GM12864 (cell line): ENCODE measurements around the gene TIMM22.

Experiments used
- DNase-seq: peaks from one replicate; pipeline ENCODE4 v3.0.0-alpha.2; 2011; ENCODE audit warnings: low read depth
- H3K4me3 ChIP-seq: 2 replicates; pipeline ENCODE4 v1.5.1; 2011; ENCODE audit warnings: mild to moderate bottlenecking, low read depth, low read length, control low read depth
- TF ChIP-seq, protein P1 (sequence below): IDR thresholded peaks from 2 replicates; pipeline ENCODE4 v1.5.1; 2011; ENCODE audit warnings: low read depth, mild to moderate bottlenecking, moderate library complexity, low read length, control low read depth, inconsistent platforms; ENCODE audit errors: missing control alignments

Gene TIMM22

DNA sequence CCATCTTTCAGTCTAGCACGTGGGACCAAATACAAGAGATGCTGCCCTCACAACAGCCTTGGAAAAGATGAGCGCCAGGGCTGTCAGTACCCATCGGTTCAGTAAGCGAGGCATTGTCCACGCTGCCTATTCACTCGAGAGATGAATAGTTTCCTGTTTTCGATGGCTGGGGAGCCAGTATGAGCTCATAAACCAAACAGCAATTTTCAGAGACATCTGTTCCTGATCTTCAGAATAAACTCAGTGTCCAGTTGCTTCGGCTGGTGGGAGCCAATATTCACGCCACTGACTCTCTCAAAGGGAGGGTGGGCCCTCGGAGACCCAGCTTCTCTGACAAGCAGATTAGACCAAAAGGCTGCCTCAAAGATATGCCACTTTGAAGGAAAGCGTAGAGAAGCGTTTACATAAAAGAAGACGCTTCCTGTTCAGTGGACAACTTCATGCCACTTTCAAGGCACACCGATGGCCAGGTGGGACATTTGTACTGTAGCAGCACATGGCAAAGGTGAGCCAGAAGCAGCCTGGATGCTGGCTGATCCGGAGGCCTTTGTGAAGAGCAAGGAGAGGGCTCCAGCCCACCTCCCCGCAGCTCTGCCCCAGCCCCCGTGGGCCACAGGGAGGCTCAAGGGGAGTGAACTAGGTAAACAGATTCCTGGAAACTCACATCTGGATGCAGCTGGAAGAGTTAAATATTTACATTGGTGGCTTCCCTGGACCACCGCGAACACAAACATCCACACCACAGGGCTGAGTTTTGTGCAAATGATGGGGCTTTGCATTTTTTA is 6.0 kb downstream of the TIMM22 start:
- H3K4me3 ChIP-seq, result no peak overlapping the region
- TF ChIP-seq, protein P1, sequence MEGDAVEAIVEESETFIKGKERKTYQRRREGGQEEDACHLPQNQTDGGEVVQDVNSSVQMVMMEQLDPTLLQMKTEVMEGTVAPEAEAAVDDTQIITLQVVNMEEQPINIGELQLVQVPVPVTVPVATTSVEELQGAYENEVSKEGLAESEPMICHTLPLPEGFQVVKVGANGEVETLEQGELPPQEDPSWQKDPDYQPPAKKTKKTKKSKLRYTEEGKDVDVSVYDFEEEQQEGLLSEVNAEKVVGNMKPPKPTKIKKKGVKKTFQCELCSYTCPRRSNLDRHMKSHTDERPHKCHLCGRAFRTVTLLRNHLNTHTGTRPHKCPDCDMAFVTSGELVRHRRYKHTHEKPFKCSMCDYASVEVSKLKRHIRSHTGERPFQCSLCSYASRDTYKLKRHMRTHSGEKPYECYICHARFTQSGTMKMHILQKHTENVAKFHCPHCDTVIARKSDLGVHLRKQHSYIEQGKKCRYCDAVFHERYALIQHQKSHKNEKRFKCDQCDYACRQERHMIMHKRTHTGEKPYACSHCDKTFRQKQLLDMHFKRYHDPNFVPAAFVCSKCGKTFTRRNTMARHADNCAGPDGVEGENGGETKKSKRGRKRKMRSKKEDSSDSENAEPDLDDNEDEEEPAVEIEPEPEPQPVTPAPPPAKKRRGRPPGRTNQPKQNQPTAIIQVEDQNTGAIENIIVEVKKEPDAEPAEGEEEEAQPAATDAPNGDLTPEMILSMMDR, result no peak
- DNase-seq, result no peak

DNA sequence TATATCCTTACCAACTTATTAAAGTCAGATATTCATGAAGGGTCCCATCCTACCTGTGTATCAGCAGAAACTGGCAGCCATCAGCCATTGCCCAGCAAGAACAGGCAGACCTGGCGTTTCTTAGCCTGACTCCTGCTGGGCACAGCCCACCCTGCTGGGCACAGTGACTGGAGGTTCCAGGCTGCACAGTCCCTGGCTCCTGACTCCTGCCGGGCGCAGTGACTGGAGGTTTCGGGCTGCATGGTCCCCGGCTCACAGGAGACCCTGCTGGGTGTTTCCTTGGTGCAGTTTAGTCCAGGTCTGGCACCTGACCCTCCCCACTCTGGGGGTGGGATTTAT is 6.7 kb downstream of the TIMM22 start:
- no peak for DNase-seq
- TF ChIP-seq, protein P1, result no peak

DNA sequence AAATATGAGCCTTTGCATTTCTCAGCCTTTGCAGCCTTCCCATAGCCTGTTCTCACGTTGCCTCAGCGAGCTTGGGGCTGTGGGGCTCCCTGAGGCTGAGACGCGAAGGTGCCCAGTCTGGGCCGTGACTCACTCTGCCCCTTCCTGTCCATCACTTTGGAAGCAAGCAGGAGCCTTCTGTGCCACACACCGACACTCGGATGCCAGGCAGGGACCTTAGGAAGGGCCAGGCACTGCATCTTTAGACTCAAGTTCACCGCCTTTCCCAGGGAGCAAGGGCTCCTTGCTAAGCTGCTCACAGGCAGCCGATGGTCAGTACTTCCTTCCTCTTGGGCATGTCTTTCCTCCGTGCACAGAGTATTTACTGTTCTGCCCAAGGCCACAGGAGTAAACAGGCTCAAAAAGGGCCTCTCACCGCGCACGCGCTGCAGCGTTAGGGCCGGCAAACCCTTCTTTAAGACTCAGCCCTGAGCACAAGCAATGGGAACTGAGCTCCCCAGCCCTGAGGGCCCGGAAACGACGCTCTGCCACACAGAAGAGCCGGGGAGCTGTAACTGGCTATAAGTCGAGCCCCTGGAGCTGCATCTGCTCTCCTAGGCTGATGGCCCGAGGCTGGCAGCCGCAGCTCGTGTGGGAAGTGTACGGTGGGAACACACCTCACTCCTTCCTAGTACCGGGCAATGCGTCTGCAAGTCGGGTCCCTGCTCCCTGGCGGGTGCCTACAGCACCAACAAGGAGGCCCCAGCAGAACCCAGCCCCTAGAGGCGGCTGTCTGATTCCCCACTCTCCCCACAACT is 7.2 kb downstream of the TIMM22 start:
- TF ChIP-seq, protein P1, result no peak
- DNase-seq, result no peak
- no peak overlapping the region for H3K4me3 ChIP-seq

More for the DNA sequence above, 6.7 kb downstream of the TIMM22 start:
- H3K4me3 ChIP-seq, result no peak overlapping the region

DNA sequence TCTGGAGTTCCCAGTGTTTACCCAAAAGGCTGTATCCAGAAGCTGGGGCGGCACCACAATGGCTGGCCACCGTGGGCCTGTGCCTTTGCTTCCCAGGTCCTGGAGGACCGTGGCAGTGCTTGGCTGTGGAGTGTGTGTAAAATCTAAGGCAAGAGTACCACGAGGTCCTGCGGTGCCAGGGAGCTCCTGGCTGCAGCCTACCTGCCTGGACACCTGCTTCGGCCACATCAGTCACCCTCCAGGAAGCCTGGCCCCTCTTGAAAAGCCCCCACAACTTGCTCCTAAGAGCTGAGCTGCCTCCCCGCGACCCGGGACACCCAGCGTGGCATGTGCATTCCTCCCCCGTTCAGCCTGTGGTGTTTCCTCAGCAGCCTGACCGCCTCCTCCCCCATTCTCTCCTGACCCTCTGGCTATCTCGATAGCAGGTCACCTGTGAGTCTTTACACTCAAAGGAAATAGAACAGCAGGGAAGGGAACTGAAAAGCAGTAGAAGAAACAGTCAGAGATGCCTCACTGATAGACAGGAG is 7.9 kb downstream of the TIMM22 start:
- TF ChIP-seq, protein P1, result no peak
- H3K4me3 ChIP-seq, result no peak overlapping the region
- DNase-seq, result no peak

DNA sequence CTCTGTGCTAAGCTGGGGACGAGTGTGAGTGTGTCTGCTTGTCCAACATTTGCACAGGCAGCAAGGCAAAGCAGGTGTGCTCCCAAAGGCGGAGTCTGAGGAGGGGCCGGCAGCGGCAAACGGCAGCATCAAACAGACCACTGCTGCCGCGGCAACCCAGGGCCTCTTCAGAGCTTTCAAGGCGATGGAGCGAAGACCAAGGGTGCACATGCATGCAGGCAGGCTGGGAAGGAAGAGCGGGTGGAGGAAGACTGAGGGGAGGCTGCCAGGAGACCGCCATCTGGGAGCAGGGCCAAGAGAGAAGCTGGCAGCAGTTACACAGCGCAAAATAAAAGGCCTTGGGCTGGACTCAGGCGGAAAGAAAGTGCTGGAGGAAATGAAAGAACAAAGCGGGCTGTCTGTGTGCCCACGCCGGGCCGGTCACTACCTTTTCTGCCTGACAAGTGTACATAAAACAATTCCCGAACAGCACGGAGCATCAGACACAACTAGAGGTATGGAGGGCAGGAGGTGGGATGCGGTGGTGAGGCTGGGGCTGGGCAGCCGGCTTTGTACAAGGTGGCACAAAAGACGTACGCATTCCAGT is 8.5 kb downstream of the TIMM22 start:
- TF ChIP-seq, protein P1, result no peak
- H3K4me3 ChIP-seq, result no peak overlapping the region
- no peak for DNase-seq

DNA sequence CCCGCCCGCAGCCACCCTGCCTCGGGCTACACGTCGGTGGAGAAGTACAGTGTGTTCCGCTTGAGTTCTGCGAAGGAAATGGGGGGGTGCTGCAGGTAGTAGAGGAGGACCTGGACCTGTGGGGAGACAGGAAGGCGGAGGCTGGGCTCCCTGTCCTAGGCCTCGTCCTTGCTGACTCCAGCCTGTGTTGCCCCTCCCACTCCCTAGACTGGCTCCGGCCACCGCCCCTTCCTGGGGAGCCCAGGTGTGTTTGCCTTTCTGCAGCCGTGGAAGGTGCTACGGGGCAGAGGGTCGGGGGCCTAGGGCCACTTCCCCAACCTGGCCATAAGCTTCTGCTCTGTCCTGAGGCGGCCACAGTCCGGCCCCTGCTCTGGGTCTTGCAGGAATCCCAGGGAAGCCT is 9.1 kb downstream of the TIMM22 start:
- H3K4me3 ChIP-seq, result no peak overlapping the region
- TF ChIP-seq, protein P1, result no peak
- no peak for DNase-seq
